ENCODE data around the gene MED9. TPM values are rescaled to one million over a fixed set of nuclear protein-coding genes. Genes with fewer than 3 reads are reported as not detected.

MED9 gene
- total and polyA plus RNA-seq, 9 of the 15 experiments (the other 6 are each of a cell fraction or from before 2014, with no cell fraction given), result 2.2 to 15.8 (median 12.7) TPM

DNA sequence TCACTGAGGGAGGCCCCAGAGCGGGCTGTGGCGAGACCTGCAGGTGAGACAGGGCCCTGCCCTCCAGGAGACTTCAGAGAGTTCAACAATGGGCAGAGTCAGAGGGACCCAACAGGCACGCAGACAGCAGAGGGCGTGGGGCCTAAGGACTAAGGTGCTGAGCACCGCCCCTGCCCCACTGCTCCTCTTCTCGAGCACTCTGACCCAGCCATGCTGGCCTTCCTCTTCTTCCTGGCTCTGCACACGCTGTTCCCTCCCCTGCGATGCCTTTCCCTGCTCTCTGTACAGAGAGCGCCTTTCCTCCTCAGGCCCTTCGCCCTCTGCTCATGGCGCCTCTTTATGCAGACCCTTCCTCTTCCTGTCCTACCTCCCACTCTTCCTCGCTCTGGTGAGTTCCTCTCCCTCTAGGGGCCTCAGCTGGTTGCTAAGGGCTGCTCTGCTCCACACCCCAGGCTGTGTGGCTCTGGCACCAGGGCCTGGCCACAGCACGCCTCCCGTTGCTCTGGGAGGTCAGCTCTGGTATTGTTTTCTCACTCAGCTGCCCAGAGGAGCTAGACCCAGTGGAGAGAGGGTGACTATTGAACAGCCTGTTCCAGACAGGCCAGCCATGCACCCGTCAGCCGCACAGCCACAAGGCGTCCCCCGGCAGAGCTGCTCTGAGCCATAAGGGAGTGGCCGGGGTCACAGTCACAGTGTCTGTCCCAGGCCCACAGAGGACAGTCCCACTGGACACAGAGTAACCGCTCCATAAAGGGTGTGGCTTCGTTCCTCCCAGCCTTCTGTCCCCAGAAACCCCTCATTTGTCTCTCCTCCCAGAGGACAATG lies 33.0 kb downstream of the MED9 start:
- Histone ChIP-seq H3K36me3 (ENCODE audit: control insufficient read depth, insufficient read depth, low read length) (no peaks in the 10 kb centered on the region), H3K4me1 (replicated peaks in 1 of 2; ENCODE audit: control insufficient read depth in 2 of 2, insufficient read depth in 2 of 2, low read length in 2 of 2) (peaks cover 14 to 66% of the 10 kb centered on the region in 2 experiments; a peak in 4 of 5 replicates), H2AFZ (ENCODE audit: low read depth, low read length) (no peak overlapping the region; the same call in 1 of the 2 replicates), H3K79me2 (ENCODE audit: control insufficient read depth, insufficient read depth, low read length) (no peaks in the 10 kb centered on the region), H3K27me3 (ENCODE audit: control insufficient read depth in 2 of 2, insufficient read depth in 2 of 2, low read length in 2 of 2) (no peaks in the 10 kb centered on the region), H4K20me1 (replicated peaks; ENCODE audit: control insufficient read depth, insufficient read depth, low read length) (no peaks in the 10 kb centered on the region), H3K9ac (ENCODE audit: insufficient read depth in 1 of 2, low read depth in 2 of 2, low read length in 2 of 2) (peak overlapping the region in 1 of 2 experiments; percentile 65; a peak in 2 of 4 replicates), H3K9me1 (ENCODE audit: control insufficient read depth, insufficient read depth, low read length) (peaks cover 7% of the 10 kb centered on the region), H3K27ac (ENCODE audit: extremely low read depth, low read depth, low read length) (no peak overlapping the region; the same call in 2 of the 3 replicates), H3K9me3 (replicated peaks; ENCODE audit: control insufficient read depth, insufficient read depth, low read depth, low read length) (no peaks in the 10 kb centered on the region), H3K4me2 (ENCODE audit: insufficient read depth, low read length) (peak overlapping the region; percentile 52), H3K4me3 (no peak overlapping the region)
- peak; percentile 68 for ATAC-seq
- in situ Hi-C loops (cut with MboI) (loop anchor here (10.0 kb wide), 1 partner anchor 125 kb away; no protein-coding TSS in a partner anchor), intact Hi-C loops (cut with micrococcal nuclease) (no loop called here)
- CTCF ChIA-PET (ENCODE audit: low intra/inter-chr PET ratio), result interaction anchor here (0.5 kb wide), 1 partner anchor 25 kb away, joined by 3 read pairs; no protein-coding TSS in a partner anchor
- peak; percentile 36 to 50 (median 43) for DNase-seq (ENCODE audit: extremely low read depth in 1 of 4, low spot score in 3 of 4)
- BruUV-seq (replicated peaks), result no TSS peak
- POLR2A ChIA-PET, result interaction anchor here (0.7 to 1.4 kb wide), 3 partner anchors 12 to 152 kb away, joined by 5 to 7 read pairs (median 5); no protein-coding TSS in a partner anchor
- TF ChIP-seq, protein P1, sequence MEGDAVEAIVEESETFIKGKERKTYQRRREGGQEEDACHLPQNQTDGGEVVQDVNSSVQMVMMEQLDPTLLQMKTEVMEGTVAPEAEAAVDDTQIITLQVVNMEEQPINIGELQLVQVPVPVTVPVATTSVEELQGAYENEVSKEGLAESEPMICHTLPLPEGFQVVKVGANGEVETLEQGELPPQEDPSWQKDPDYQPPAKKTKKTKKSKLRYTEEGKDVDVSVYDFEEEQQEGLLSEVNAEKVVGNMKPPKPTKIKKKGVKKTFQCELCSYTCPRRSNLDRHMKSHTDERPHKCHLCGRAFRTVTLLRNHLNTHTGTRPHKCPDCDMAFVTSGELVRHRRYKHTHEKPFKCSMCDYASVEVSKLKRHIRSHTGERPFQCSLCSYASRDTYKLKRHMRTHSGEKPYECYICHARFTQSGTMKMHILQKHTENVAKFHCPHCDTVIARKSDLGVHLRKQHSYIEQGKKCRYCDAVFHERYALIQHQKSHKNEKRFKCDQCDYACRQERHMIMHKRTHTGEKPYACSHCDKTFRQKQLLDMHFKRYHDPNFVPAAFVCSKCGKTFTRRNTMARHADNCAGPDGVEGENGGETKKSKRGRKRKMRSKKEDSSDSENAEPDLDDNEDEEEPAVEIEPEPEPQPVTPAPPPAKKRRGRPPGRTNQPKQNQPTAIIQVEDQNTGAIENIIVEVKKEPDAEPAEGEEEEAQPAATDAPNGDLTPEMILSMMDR (IDR thresholded peaks at IDR 0.05 in 2 of 3, conservative IDR thresholded peaks at IDR 0.05 in 1 of 3; ENCODE audit: insufficient read depth in 2 of 3, low read depth in 1 of 3, low read length in 3 of 3), result 0 out of 6 replicates have a peak, but pooled peaks of 1 of the 3 experiments have one; percentile 17
- TF ChIP-seq HDAC6 (IDR thresholded peaks at IDR 0.05; ENCODE audit: low read depth, low read length) (no peak), ZNF316 (IDR thresholded peaks at IDR 0.05) (0 out of 2 replicates have a peak, but pooled peaks have one; percentile 21)
- 60% methylated on average over 13 of the region's 21 CpGs for WGBS (ENCODE audit: insufficient coverage, low coverage, missing lambda C conversion rate)
- FAIRE-seq, result no peak

Measured in K562 (cell line).